ENCODE results near the gene ARRDC5.
A peak's percentile ranks its signal among the peaks of the same experiment; 100 is the strongest.

GRCh38 chr19:4906963-4907362 is 4.3 kb upstream of the ARRDC5 start:
- TF ChIP-seq, protein P1, sequence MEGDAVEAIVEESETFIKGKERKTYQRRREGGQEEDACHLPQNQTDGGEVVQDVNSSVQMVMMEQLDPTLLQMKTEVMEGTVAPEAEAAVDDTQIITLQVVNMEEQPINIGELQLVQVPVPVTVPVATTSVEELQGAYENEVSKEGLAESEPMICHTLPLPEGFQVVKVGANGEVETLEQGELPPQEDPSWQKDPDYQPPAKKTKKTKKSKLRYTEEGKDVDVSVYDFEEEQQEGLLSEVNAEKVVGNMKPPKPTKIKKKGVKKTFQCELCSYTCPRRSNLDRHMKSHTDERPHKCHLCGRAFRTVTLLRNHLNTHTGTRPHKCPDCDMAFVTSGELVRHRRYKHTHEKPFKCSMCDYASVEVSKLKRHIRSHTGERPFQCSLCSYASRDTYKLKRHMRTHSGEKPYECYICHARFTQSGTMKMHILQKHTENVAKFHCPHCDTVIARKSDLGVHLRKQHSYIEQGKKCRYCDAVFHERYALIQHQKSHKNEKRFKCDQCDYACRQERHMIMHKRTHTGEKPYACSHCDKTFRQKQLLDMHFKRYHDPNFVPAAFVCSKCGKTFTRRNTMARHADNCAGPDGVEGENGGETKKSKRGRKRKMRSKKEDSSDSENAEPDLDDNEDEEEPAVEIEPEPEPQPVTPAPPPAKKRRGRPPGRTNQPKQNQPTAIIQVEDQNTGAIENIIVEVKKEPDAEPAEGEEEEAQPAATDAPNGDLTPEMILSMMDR (optimal IDR thresholded peaks at IDR 0.05 in 1 of 3, IDR thresholded peaks at IDR 0.05 in 1 of 3, conservative IDR thresholded peaks at IDR 0.05 in 1 of 3; ENCODE audit: extremely low read depth in 1 of 3, insufficient read depth in 2 of 3, low read length in 3 of 3) = peak in 1 of 3 experiments; percentile 7
- no peak for TF ChIP-seq EZH2 (IDR thresholded peaks at IDR 0.05; ENCODE audit: low read length)

Measured in keratinocyte (primary cell).